ENCODE measurements around the gene ZFYVE28. TPM values are rescaled to one million over a fixed set of nuclear protein-coding genes. Genes with fewer than 3 reads are reported as not detected.

ZFYVE28 gene
- total and polyA plus RNA-seq, 7 donors = 1.7 to 7.7 (median 3.4) TPM

- 80 to 87% (median 85%) methylated on average over 24 of the region's 24 CpGs for WGBS, 3 donors
- Histone ChIP-seq H3K27me3 (ENCODE audit: insufficient read depth in 3 of 3, low read length in 2 of 3) (no peaks in the 10 kb centered on the region), H3K36me3 (ENCODE audit: insufficient read depth in 1 of 2, low read depth in 1 of 2) (no peaks in the 10 kb centered on the region), H3K27ac (no peak overlapping the region), H3K4me3 (no peak overlapping the region), H3K4me1 (no peaks in the 10 kb centered on the region), H3K9me3 (no peaks in the 10 kb centered on the region)
- DNase-seq (peak in 1 of 2 donors; percentile 9), ATAC-seq (no peak)
- intact Hi-C loops (cut with DNase I) = no loop called here
- TF ChIP-seq CTCF (IDR thresholded peaks at IDR 0.05) = no peak
Observed at GRCh38 chr4:2290974-2291704, 127.3 kb downstream of the ZFYVE28 start.

- Histone ChIP-seq H3K9me3 (no peaks in the 10 kb centered on the region), H3K4me3 (no peak overlapping the region), H3K4me1 (no peaks in the 10 kb centered on the region), H3K27me3 (ENCODE audit: insufficient read depth in 3 of 3, low read length in 2 of 3) (no peaks in the 10 kb centered on the region), H3K27ac (no peak overlapping the region), H3K36me3 (ENCODE audit: insufficient read depth in 1 of 2, low read depth in 1 of 2) (no peaks in the 10 kb centered on the region)
- DNase-seq = no peak
- ATAC-seq = no peak
- TF ChIP-seq CTCF (IDR thresholded peaks at IDR 0.05) = no peak
- intact Hi-C loops (cut with DNase I) = no loop called here
- 84 to 92% (median 85%) methylated on average over 9 of the region's 9 CpGs for WGBS, 3 donors
Observed at GRCh38 chr4:2290488-2290887, 128.0 kb downstream of the ZFYVE28 start.

- Histone ChIP-seq H3K4me1 (no peaks in the 10 kb centered on the region), H3K9me3 (no peaks in the 10 kb centered on the region), H3K27me3 (ENCODE audit: insufficient read depth in 3 of 3, low read length in 2 of 3) (no peaks in the 10 kb centered on the region), H3K36me3 (ENCODE audit: insufficient read depth in 1 of 2, low read depth in 1 of 2) (no peaks in the 10 kb centered on the region), H3K4me3 (no peak overlapping the region), H3K27ac (no peak overlapping the region)
- intact Hi-C loops (cut with DNase I) = no loop called here
- 90 to 93% (median 90%) methylated on average over 11 of the region's 11 CpGs for WGBS, 3 donors
- no peak for TF ChIP-seq CTCF (IDR thresholded peaks at IDR 0.05)
- ATAC-seq = no peak
- DNase-seq = no peak
Observed at GRCh38 chr4:2289955-2290333, 128.5 kb downstream of the ZFYVE28 start.

- intact Hi-C loops (cut with DNase I) = no loop called here
Observed at GRCh38 chr4:2289311-2289954, 129.0 kb downstream of the ZFYVE28 start.

More at GRCh38 chr4:2289311-2289954, 129.0 kb downstream of the ZFYVE28 start:
- ATAC-seq (no peak), DNase-seq (no peak)
- H3K27me3 ChIP-seq (ENCODE audit: insufficient read depth in 3 of 3, low read length in 2 of 3) = no peaks in the 10 kb centered on the region
- no peaks in the 10 kb centered on the region for H3K4me1 ChIP-seq
- H3K9me3 ChIP-seq = no peaks in the 10 kb centered on the region
- WGBS, 3 donors = 86 to 94% (median 89%) methylated on average over 14 of the region's 14 CpGs
- no peak overlapping the region for H3K27ac ChIP-seq
- no peak overlapping the region for H3K4me3 ChIP-seq
- no peaks in the 10 kb centered on the region for H3K36me3 ChIP-seq (ENCODE audit: insufficient read depth in 1 of 2, low read depth in 1 of 2)
- TF ChIP-seq CTCF (IDR thresholded peaks at IDR 0.05) = no peak

Data from psoas muscle (tissue), 8 donors.